CMK (cell line): ENCODE measurements around the gene MTREX.

Source experiments
- DNase-seq: peaks from one replicate; pipeline ENCODE4 v3.0.0-alpha.2; 2010; ENCODE audit warnings: low read depth

Gene MTREX

DNA sequence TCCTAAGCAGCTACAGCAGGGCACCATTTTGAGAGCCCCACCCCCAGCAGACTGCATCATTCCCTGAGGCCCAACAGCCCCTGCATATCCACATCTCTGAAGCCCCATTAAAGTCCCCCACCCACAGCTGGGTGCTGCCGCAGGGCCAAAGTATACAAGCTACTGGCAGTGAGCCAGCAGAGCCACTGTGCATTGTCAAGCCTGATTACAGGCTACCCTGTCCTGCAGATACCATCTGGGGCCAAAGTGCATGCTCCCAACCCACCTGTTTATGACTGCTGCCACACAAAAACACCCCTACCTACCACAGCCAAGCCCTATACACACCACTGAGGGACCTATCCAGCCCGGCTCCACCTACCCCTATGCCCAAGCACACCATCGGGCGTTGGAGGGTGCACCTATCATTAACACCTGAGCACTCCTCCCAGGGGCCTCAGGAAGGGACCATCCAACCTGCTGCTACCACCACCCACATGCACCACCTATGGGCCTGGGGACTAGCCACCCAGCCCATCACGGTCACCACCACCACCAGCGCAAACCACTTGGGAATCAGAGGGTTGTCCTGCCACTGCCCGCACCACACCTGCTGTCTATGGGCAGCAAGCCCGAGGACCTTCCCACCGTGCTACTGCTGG, 121.9 kb downstream of the MTREX start:
- no peak for DNase-seq

DNA sequence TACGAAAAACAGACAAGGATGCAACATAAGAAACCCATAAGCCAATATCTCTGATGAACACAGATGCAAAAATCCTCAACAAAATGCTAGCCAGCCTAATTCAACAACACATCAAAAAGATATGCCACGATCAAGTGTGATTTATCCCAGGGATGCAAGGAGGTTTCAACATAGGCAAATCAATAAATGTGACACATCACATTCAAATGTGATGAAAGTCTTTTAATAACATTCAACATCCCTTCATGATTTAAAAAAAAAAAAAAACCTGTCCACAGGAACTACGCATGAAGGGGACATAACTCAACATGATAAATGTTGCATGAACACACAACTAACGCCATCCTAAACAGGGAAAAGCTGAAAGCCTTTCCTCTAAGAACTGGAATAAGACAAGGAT, 124.8 kb downstream of the MTREX start:
- no peak for DNase-seq

DNA sequence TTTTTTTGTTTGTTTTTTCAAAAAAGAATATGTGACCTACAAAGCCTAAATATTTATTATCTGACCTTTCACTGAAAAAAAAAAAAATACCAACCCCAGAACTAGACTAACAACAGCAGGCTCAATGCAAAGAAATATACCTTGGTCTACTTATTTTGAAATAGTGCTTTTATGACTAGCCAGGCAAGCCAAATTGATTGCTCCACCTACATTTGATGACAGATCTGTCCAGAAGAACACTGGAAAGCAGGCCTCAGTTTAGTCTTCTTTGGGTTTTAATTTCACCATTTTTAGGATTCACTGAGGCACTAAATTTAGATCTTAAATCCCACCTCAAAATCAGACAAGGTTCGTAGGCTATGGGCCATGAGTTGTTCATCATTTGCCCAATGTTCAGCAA, 129.7 kb downstream of the MTREX start:
- no peak for DNase-seq

DNA sequence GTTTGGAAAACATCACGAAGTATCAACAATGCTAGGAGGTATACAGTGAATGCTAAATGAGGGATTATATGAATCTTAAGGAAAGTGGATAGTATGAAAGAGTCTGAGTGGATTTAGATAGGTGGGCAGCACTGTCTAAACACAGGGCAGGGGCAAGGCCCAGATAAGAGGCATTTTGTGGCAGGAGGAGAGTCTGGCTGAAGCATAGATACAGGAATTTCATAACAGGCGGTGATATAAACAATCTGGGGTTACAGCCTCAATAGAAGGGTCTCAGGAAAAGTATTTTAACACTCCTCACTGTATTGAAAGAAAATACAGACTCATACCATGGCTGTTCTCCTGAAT, 130.0 kb downstream of the MTREX start:
- DNase-seq = no peak

DNA sequence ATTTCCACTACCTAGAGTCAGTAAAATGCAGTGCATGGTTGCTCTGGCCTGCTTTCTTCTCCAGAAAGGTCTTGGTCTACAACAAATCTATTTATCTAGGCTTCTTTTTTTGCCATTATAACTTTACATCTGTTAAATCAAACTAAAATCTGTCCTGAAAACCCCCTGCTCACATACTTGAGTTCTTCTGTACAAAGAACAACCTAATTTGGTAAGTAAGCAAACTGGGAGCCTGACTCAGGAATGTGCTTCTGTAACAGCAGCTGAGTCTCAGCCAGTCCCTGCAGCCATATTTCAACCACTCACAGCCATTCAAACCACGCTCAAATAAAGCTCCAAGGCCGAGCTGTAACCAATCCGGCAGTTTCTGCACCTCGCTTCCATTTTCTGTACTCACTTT, 131.2 kb downstream of the MTREX start:
- no peak for DNase-seq

DNA sequence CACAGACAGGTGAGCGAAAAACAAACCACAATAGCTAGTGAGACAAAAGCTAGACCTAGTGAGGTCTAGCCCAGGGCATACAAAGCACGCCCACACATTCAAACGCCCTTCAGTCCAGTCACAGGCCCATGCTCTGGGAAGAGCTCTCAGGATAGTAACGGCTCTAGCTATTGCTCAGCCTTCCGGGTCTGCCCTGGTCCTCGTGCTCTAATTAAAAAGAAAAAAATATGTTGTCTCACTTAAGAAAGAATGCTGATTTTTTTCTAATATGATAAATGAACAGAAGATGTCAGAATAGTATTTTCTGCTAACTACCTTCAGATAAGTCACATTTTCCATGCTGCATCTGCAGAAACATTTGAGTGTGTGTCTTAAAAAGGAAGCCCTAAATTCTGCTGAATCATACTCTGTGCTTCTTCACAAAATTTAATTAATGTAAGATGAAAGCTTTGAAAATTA, 132.4 kb downstream of the MTREX start:
- no peak for DNase-seq

DNA sequence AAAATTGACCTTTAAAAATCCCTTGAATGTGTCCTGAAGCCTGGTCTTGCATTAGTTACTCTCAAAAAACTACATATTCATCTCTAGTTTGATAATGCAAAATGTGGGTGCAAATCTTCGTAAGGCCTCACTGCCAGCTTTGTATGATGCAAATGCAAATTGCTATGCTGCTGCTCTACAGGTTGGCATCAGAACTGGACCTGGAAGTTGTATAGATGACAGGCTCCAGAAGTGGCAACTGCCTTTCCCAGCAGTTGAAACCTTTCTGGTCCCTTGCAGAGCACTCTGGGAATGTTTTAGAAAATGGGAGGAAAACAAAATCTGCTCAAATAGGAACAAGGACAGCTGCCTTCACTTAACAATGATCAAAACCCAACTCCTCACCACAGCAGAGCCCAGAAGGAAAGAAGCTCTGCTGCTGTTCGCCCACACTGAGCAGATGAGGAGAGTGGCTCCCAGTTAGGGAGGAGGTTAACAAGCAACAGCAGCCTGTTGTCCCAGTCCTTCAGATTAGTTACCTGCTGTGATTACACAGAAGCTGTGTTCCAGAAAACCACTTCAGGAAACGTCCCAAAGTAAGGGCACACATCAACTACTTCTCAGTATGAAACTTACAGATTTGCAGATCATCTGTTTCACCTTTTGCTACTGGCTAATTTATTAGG, 133.4 kb downstream of the MTREX start:
- DNase-seq = no peak

DNA sequence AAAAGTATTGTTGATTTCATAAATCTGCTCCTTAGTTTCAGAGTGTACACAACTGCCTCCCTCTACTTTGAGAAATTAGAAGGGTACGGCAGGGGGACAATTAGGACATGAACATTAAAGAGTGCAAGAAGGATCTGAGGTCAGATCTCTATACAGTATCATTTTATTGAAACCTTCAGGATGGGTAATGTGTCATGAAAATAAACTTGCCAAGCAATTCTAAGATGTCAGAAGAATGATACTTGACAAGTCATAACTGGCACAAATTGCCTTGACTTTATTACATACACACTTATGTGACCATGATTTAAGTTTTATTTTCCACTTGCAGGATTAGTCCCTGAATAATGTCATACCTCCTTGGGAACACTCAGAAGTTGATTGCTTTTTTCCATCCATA, 134.2 kb downstream of the MTREX start:
- no peak for DNase-seq

DNA sequence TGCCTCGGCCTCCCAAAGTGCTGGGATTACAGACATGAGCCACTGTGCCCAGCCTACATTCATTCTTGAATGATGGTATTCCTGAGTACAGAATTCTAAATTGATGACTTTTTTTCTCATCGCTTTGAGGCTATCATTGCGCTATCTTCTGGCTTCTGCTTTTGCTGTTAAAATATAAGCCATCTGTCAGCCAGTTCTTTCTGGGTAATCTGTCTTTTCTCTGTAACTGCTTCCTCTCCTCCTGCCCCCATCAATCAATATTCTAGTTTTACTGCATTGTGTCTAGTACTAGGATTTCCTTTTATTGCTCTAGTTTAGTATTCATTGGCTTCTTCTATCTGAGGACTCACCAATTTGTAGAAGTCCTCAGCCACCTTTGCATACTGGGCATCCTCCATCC, 138.0 kb downstream of the MTREX start:
- DNase-seq = no peak

DNA sequence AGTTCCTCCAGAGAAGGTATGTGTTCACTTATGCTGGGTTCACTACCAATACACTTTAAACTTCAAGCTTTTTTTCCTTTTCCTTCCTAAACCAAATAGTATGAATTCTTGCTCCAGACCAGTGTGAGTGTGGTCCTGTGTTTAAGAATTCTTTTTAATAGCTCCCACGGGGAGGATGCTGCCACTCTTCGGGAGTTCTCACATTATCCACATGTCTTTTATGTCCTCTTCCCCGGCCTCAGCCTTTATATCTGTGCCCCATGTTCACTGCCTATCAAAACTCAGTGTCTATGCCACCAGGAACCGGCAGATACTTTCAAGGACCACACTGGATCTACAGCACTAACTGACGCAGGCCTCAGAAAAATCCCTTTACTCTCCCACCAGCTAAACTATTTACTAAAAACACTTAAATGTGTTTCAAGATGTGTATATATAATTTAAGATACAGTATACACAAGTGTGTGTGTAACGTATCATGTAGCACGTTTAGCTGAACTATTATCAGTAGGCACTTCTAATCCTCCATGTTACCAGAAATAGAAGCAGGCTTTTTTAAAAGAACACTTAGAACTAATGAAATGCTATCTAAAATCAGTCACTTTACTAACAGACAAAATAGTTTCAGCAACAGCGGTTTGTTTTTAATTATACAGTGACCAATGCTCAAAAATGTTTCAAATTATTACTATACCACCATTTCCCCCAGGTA, 139.0 kb downstream of the MTREX start:
- DNase-seq = no peak

DNA sequence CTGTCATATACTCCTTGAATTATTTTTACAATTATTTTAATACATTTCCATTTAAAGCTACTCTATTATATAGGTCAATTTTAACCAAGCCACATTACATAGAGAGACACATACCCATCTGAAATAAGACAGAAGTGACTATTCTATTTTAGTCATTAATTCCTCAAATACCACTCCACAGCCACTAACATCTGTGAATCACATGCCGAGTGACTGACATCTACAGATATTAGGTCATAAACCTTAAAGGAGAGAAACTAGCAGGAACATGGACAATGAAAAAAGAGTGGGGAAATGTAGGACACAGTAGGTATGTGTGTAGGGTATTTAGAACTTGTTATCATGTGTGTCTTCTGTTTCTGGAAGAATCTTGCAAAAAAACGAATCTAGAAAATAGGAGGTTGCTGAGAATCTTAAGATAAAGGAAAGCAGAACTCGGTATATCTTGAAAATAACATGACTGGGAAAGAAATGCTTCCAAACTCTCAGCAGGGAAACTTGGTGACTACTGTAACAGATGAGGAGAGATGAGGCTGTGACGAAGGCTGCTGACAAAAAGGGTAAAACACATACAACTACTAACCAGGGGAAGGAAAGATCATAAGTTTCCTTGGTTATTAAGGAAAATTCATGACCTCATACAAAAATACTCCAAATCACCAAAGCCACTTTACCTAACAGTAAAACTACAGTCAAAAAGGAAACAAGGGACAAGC, 142.4 kb downstream of the MTREX start:
- no peak for DNase-seq

DNA sequence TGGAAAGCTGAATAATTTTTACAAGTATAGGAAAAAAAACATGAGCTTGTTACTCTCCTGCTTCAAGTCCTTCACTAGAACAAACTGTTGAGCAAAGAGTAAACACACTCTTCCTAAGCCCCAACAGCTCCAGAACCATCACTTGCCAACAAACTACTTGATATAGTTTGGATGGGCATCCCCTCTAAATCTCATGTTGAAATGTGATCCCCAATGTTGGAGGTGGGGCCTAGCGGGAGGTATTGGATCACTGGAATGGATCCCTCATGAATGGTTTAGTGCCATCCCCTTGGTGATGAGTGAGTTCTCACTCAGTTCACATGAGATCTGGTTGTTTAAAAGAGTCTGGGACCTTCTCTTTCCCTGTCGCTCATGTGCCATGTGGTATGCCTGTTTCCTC, 144.2 kb downstream of the MTREX start:
- DNase-seq = no peak

DNA sequence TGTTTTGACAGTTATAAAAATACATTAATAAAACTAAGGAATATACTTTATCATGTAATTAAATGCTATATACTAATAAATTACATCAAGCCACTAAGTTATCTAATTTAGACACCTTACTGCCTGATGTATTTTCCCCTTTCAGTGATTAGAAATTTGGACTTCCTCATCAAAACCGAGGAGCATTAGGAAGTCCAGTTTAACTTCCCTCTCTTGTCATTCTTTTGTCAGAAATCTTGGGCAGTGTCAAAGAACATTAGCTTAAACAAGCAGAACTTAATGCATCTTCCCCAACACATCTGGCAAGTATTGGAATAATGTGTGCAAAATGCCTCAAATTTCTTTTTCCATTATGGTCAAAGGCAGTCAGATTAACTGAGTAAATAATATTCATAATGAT, 145.4 kb downstream of the MTREX start:
- no peak for DNase-seq

DNA sequence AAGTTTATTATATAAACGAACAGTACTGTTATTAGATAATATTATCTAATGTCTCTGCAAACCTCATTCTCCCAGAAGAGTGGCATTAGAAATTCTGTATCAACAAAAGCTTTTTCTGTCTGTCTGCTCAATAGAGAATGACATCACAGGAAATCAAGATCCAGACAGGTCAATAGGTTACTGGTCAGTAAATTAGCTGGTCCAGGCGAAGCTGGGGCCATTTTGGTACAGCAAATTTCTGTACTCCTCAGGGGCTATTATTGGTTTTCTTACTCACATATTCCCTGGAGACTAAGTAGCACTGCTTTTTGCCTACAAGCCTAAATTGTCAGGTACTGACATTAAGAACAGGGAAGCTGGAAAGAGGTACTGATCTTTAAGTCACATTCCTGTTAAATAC, 146.5 kb downstream of the MTREX start:
- no peak for DNase-seq

DNA sequence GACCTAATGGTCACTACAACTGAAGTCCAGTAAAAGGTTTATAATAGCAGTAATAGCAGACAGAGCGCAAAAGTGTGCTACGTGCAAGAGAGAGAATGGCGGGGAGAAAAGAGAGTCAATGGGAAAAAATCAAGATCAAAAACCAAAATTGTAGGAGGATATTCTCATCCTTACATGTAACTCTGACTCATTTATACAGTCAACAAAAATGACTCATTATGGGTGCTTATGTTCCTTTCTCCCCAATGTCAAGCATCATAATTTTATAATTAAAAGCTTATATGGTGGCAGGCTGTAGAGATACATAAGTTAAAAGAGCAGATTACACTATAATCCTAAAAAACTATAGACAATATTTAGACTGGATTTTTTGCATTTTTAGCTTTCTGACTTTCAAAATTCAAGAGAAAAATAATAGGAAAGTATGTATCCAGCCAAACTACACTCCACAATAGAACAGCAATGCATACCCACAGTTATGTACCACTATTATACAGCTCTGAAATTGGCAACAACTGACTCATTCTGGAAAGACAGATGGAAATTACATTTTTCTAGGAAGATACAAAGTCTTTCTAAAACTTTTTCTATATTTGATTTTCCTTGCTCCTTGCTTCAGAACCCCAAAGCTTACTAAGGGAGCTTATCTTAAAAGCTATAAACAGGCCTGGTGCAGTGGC, 148.6 kb downstream of the MTREX start:
- no peak for DNase-seq

DNA sequence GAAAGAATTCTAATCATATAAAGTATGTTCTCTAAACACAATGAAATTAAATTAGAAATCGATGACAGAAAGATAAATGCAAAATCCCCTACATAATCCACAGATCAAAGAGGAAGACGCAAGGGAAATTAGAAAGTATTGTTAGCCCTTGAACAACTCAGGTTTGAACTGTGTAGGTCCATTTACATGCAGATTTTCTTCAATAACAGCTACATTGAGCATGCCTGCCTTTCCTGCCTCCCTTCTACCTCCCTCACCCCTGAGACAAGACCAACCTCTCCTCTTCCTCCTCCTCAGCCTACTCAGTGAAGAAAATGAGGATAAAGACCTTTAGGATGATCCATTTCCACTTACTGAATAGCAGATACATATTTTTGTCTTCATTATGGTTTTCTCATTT, 151.8 kb downstream of the MTREX start:
- no peak for DNase-seq

DNA sequence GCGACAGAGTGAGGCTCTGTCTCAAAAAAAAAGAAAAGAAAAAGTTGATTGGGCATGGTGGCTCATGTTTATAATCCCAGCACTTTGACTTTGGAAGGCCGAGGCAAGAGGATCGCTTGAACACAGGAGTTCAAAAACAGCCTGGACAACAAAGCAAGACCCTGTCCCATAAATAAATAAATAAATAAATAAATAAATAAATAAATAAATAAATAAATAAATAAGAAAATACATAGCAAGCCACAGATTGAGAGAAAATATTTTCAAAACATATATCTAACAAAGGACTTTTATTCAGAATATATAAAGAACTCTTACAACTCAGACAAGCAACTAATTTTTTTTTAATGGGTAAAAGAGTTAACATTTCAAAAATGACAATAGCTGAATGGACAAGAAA, 155.8 kb downstream of the MTREX start:
- DNase-seq = no peak

DNA sequence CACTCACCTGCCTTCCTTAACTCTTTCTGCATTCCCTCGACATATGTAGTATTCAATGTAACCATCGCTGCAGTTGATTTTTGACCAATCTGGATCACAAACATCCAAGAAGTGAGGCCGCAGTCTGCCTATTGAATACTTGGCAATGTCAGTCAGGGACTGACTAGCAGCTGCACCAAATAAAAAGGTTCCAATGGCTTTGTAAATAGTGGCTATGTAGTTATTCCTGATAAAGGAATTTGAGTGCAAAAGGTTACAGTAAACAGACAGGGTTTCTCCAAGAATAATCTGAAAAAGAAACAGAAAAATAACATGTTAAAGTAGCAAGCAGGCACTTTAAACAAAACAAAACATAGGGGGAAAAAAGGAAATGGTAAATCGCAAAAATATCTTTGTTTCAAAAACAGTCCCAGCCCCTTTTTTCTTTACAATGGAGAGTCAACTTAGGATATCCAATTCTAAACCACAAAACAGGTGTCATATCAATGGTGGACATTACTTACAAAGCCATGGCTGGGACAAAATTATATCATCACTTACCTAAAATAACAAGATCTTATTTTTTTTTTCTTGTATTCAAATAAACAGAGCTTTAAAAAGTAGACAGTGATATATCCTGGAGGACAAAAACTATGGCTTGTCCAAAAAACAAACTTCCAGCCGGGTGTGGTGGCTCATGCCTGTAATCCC, 160.2 kb downstream of the MTREX start:
- DNase-seq = no peak

DNA sequence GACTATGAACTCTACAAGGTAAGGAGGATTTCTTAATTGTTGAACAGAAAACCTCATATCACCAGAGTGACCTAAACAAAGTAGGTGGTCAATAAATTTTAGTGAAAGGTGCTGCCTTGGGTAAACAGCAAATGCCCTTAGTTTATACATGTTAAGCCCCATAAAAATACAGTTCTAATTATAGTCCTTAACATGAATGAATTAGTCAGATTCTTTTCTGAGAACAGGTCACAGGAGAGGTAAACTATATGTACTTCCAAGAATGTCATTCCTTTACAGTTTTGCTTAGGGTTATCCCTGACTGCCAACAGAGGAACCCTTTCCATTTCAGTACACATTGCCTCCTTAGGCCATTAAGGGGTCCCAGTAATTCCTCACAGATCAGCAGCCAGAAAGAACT, 162.1 kb downstream of the MTREX start:
- DNase-seq = no peak

DNA sequence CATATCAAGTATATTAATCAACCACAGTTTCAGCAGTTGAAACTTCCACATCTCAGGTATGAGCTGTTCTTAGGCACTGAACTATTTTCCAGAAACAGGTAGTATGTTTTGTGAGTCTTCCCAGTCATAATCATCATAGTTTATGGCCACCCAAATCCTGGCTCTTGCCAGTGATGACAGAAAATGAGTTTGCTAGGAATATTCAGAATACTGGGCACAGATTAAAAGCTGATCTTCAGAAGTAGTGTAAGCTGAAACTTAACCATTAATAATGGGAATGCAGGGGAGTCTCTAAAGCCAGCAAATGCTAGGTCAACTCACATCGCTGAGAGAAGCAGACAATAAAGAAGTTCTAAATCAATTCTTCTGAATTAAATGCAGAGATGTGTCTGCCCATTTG, 162.5 kb downstream of the MTREX start:
- DNase-seq = no peak

DNA sequence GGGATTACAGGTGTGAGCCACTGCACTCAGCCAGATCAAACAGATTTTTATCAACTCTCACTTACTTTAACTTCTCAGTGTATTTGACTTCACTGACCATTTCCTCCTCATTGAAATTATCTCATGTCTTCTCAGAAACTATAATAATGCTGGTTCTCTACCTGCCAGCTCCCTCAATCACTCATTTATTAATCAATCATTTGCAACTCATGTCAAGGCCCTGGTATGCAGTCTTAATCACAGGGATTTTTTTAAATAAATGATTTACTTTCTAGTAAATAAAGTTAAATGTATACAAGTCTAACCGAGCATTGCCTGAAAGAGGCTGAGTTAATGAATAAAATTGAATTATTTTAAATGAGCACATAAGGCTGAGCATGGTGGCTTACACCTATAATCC, 163.7 kb downstream of the MTREX start:
- DNase-seq = no peak

DNA sequence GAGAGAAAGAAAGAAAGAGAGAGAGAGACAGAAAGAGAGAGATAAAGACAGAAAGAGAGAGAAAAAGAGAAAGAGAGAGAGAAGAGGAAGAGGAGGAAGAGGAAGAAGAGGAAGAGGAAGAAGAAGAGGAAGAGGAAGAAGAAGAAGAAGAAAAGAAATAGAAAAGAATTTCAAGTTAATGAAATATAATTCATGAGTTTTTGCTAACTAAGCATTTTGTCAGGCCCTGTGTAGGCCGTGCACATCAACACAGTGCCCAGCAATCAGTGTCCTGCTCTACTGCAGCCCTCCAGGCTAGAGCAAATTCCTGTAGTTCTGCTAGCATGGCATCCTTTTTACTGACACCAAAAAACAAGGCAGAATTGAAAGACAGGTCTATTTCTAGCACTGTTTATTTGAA, 164.9 kb downstream of the MTREX start:
- no peak for DNase-seq
